GM19452 (cell line): ENCODE data around the gene FBXL2.
"Not testable (repeated sequence)": the region's sequence is repeated elsewhere in the genome, so short reads cannot be mapped to it uniquely, and the experiment has no call there.

Experiments used
- ATAC-seq: cut with Tn5 transposase; IDR thresholded peaks from one replicate; pipeline ENCODE4 v1.9.1; 2021; ENCODE audit not compliant: unreplicated experiment

The FBXL2 gene

DNA sequence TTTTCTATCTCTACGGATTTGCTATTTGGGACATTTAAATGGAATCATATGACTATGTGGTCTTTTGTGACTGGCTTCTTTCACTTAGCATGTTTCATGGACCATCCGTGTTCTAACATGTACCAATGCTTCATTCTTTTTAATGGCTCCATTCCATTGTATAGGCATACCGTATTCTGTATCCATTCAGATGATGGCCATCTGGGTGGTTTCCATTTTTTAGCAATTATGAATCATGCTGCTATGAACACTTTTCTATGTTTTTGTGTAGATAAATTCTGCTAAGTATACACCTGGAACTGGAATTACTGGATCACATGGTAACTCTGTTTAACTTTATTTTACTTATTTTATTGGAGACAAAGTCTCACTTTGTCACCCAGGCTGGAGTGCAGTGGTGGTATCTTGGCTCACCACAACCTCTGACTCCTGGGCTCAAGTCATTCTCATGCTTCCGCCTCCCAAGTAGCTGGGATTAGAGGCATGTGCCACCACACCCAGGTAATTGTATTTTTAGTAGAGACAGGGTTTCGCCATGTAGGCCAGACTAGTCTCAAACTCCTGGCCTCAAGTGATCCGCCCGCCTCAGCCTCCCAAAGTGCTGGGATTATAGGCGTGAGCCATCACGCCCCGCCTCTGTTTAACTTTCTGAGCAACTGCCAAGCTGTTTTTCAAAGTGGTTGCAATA, 149.5 kb downstream of the FBXL2 start:
- no peak for ATAC-seq

DNA sequence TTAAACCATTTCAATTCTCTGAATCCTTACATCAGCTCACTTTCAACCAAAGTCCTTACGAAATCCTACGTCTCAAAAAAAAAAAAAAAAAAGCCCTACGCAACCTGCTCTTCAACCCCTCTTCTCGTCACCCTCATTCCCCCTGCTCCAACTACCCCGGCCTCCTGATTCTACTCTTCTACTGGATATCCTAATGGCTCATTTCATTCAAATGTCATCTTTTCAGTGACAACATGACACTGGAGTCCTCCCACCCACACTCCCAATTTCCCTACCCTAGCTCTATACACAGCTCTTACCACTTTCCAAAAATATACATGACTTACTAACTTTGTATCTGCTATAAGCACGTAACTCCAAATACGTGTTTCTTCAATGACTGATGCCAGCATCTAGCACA, 151.5 kb downstream of the FBXL2 start:
- no peak for ATAC-seq

GRCh38 chr3:33429306-33429705, 152.1 kb downstream of the FBXL2 start:
- ATAC-seq: not testable (repeated sequence)

DNA sequence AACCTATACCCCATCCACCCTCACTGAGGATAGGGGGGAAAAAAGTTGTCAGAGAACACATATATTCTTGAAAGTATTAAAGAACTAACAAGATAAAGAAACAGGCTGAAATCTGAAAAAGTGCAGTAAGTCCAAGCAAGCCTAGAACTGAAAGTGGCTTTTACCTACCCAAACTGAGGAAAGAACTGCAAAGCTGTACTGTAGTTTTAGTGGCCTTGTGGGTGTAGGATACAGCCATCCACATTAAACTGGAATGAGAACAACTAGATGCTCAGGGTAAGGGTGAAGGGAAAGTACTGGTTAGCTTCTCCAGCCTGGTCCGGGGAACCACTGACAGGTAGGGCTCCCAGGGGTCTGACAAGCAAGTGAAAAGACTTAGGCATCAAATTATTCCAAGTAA, 152.8 kb downstream of the FBXL2 start:
- no peak for ATAC-seq

GRCh38 chr3:33430571-33430970, 153.3 kb downstream of the FBXL2 start:
- no peak for ATAC-seq

DNA sequence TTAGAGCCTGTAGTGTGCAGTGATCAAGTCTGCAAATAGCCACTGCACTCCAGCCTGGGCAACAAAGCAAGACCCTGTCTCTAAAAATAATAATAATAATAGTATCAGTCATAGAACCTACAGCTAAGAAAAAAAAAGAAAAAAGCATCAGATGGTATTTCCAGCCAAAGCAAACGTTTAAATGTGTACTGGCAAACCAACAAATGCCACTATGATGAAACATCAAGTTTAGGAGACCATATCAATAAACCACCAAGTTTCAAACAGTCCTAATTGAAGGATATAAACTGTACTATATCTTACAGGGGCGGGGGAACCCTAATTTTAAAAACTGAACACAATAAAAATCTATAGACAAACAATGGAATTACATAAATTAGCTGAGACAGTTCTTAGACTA, 156.6 kb downstream of the FBXL2 start:
- ATAC-seq: no peak
